GM23248 (cell line): ENCODE data around the gene MEI4.

Experiments used
- EZH2 ChIP-seq: fragments of 200-600 bp; sonication (generic); IDR thresholded peaks from 2 replicates; pipeline ENCODE4 v1.6.1; 2018; ENCODE audit warnings: antibody characterized with exemption, mild to moderate bottlenecking; ENCODE audit not compliant: insufficient read depth, poor library complexity, severe bottlenecking
- EZH2phosphoT487 ChIP-seq: fragments of 200-600 bp; sonication (generic); IDR thresholded peaks from 2 replicates; pipeline ENCODE4 v1.6.1; 2018; ENCODE audit warnings: antibody characterized with exemption, moderate library complexity, mild to moderate bottlenecking, low read depth; ENCODE audit not compliant: insufficient read depth

- TF ChIP-seq EZH2 (no peak), EZH2phosphoT487 (no peak)
These were observed 2.7 kb upstream of the MEI4 start for GRCh38 chr6:77650098-77650663.
